Measurements from ENCODE around the gene RAMACL. TPM values are rescaled to one million over a fixed set of nuclear protein-coding genes. Genes with fewer than 3 reads are reported as not detected.
"Not testable (repeated sequence)": the region's sequence is repeated elsewhere in the genome, so short reads cannot be mapped to it uniquely, and the experiment has no call there.

Gene RAMACL
- total RNA-seq, 2 experiments from 2014 or later = 0.23 TPM; not detected in 1

DNA sequence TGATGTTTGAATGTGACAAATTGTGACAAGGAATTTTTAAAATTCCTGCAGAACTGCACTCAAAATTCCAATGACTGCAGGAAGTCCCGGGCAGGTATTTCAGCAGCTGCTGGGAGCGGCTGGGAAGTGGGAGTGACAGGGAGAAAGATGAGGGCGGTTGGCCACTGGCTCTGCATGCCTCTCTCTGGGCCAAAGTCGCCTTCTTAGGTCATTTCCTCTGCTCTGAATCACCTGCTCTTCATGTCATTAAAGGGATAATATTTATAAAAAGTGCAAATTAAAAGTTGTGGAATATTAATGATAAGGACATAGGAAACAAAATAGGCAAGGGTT lies 43.9 kb downstream of the RAMACL start:
- H3K9me3 Mint-ChIP-seq = no peaks in the 10 kb centered on the region
- POLR2A ChIA-PET = interaction anchor here (1.3 to 1.6 kb wide), 2 partner anchors 13 to 18 kb away, joined by 4 read pairs; no protein-coding TSS in a partner anchor
- H3K4me1 Mint-ChIP-seq = peaks cover 31% of the 10 kb centered on the region
- H3K27ac Mint-ChIP-seq = no peak overlapping the region
- no peak overlapping the region for H3K4me3 Mint-ChIP-seq
- peaks cover 3% of the 10 kb centered on the region for H3K36me3 Mint-ChIP-seq (ENCODE audit: low read depth)
- CTCF ChIA-PET = interaction anchor here (1.0 to 1.5 kb wide), 3 partner anchors 11 to 209 kb away, joined by 3 to 4 read pairs (median 4); no protein-coding TSS in a partner anchor
- H3K27me3 Mint-ChIP-seq = peaks cover 4% of the 10 kb centered on the region
- DNase-seq = no peak

DNA sequence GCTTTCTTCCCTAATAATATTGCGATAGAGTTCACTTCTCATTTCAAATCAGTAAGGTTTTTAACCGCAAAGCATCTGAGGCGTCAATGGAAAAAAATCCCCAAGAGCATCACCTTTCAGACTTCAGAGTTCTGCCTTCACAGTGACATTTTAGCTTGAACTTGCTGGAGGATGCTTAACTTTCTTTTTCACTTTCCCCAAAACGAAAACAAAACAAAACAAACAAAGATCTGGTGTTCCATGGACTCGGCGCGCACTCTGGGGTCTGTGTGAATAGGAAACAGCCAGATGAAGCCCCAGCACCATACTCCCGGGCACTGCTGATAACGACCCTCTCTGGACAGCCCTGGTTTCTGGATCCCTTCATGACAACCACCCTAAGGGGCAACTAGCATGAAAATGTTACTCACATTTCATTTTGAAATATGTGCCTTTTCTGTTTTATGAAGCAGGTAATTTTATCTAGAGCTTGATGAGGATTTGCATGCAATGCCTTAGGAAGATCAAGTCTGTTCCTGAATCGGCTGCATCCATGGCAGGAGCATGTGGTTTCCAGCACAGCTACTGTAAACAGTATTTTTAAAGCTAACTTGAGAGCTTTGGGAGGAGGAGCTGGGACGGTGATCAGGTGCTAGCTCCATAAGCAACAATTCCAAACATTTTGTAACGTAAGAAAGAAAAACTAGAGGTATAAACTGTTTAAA lies 44.5 kb downstream of the RAMACL start:
- peak overlapping the region; percentile 79 for H3K27ac Mint-ChIP-seq
- H3K4me3 Mint-ChIP-seq = peak overlapping the region; percentile 67
- POLR2A ChIA-PET = interaction anchor here (1.2 to 1.6 kb wide), 3 partner anchors 13 to 86 kb away, joined by 4 to 5 read pairs (median 4); no protein-coding TSS in a partner anchor
- H3K27me3 Mint-ChIP-seq = no peaks in the 10 kb centered on the region
- H3K36me3 Mint-ChIP-seq (ENCODE audit: low read depth) = peaks cover 3% of the 10 kb centered on the region
- CTCF ChIA-PET = interaction anchor here (1.0 to 1.5 kb wide), 3 partner anchors 11 to 208 kb away, joined by 3 to 4 read pairs (median 4); no protein-coding TSS in a partner anchor
- H3K9me3 Mint-ChIP-seq = no peaks in the 10 kb centered on the region
- DNase-seq = peak; percentile 22
- peaks cover 31% of the 10 kb centered on the region for H3K4me1 Mint-ChIP-seq

DNA sequence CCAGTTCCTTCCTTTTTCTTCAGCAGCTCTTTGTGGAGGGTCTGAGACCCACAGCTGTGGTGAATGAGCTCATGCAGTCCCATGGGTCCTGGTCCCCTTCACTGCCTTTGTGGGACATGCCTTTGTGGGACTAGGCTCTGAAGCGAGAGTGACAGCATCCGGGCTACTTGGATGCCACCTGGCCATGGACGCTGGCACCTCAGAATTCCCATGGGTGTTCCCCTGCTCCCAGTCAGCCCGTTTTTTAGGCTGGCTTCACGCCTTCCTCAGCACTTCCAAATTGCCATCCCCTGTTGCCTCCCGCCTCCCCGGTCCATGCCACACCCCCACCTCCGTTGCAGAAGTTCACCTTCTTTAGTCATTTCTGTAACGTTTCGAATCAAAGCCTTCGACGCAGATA lies 45.1 kb downstream of the RAMACL start:
- peak overlapping the region; percentile 79 for H3K27ac Mint-ChIP-seq
- no peaks in the 10 kb centered on the region for H3K27me3 Mint-ChIP-seq
- POLR2A ChIA-PET = interaction anchor here (1.2 to 1.6 kb wide), 3 partner anchors 14 to 87 kb away, joined by 4 to 5 read pairs (median 4); no protein-coding TSS in a partner anchor
- peak overlapping the region; percentile 67 for H3K4me3 Mint-ChIP-seq
- DNase-seq = no peak
- H3K4me1 Mint-ChIP-seq = peaks cover 31% of the 10 kb centered on the region
- CTCF ChIA-PET = interaction anchor here (1.4 to 1.5 kb wide), 2 partner anchors 10 to 207 kb away, joined by 3 to 4 read pairs; no protein-coding TSS in a partner anchor
- H3K36me3 Mint-ChIP-seq (ENCODE audit: low read depth) = peaks cover 3% of the 10 kb centered on the region
- no peaks in the 10 kb centered on the region for H3K9me3 Mint-ChIP-seq

DNA sequence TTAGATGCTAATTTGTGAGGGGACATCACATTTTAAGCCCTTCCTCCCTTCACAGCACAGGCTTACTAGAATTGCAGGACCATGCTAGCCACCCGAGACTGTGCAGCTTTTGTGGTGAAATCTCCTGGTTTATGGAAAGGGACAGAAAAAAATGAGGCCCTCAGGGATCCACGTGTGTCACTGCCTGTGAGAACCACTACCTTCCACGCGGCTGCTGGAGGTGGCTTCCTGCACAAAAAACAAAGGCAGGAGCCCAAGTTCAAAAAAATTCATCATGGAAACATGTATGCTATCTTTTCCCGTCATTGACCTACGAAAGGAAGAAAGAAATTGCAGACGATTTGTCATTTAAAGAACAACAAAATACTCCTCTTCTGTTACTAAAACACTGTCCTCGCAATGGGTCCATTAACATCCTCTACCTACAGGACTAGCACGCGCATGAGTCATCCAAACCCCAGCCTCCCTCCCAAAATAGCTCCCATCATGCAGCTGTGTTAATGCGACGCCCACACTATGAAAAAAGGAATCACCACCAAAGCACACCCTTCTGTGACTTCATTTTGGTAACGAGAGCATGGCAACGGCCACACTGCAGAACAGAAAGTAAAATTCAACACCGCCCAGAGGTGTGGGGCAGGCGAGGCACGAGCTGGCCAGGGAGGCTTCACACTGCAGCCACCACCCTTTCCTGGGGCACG lies 45.7 kb downstream of the RAMACL start:
- H3K36me3 Mint-ChIP-seq (ENCODE audit: low read depth) = peaks cover 3% of the 10 kb centered on the region
- peak overlapping the region; percentile 67 for H3K4me3 Mint-ChIP-seq
- H3K9me3 Mint-ChIP-seq = no peaks in the 10 kb centered on the region
- ChIA-PET POLR2A (interaction anchor here (1.2 to 1.6 kb wide), 2 partner anchors 15 to 87 kb away, joined by 4 to 5 read pairs; no protein-coding TSS in a partner anchor), CTCF (no interaction called here)
- no peaks in the 10 kb centered on the region for H3K27me3 Mint-ChIP-seq
- DNase-seq = peak; percentile 74
- H3K27ac Mint-ChIP-seq = peak overlapping the region; percentile 79
- peaks cover 31% of the 10 kb centered on the region for H3K4me1 Mint-ChIP-seq

DNA sequence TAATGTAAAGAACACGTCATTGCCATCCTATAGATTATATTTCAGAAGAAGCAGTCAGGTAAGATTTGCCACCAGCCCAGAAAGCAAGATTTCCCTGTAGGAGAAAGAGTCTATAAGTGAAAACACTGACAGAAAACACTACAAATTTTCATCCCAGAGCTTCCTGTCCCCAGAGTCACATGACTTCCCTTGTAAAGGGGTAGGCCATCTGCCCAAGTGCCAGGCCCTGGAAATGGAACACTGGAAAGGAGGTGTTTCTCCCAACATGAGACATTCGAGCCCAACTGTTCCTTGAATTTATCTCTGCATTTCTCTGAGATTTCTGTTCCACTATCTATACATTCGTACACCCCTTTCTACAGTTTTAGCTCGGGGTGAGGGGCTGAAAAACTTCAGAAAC lies 46.9 kb downstream of the RAMACL start:
- ChIA-PET POLR2A (no interaction called here), CTCF (interaction anchor here (1.1 kb wide), 1 partner anchor 304 kb away, joined by 3 read pairs; no protein-coding TSS in a partner anchor)
- Mint-ChIP-seq H3K9me3 (no peaks in the 10 kb centered on the region), H3K4me1 (peaks cover 31% of the 10 kb centered on the region), H3K4me3 (no peak overlapping the region), H3K27me3 (no peaks in the 10 kb centered on the region), H3K27ac (no peak overlapping the region), H3K36me3 (ENCODE audit: low read depth) (peaks cover 3% of the 10 kb centered on the region)
- no peak for DNase-seq

DNA sequence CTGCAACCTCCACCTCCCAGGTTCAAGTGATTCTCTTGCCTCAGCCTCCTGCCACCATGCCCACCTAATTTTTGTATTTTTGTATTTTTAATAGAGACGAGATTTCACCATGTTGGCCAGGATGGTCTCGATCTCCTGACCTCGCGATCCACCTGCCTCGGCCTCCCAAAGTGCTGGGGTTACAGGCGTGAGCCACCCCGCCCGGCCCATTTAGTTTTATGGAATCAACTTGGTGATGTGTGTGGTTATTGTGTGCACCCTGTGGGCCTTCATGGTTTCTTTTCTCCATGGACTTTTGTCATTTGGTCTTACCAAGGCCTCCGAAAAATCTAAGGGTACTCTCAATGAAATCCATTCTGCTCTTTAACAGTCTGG lies 47.5 kb downstream of the RAMACL start:
- CTCF ChIA-PET; H3K4me3 Mint-ChIP-seq; H3K36me3 Mint-ChIP-seq (ENCODE audit: low read depth); H3K9me3 Mint-ChIP-seq; POLR2A ChIA-PET; DNase-seq; H3K27ac Mint-ChIP-seq; H3K27me3 Mint-ChIP-seq: not testable (repeated sequence)
- peaks cover 31% of the 10 kb centered on the region for H3K4me1 Mint-ChIP-seq

DNA sequence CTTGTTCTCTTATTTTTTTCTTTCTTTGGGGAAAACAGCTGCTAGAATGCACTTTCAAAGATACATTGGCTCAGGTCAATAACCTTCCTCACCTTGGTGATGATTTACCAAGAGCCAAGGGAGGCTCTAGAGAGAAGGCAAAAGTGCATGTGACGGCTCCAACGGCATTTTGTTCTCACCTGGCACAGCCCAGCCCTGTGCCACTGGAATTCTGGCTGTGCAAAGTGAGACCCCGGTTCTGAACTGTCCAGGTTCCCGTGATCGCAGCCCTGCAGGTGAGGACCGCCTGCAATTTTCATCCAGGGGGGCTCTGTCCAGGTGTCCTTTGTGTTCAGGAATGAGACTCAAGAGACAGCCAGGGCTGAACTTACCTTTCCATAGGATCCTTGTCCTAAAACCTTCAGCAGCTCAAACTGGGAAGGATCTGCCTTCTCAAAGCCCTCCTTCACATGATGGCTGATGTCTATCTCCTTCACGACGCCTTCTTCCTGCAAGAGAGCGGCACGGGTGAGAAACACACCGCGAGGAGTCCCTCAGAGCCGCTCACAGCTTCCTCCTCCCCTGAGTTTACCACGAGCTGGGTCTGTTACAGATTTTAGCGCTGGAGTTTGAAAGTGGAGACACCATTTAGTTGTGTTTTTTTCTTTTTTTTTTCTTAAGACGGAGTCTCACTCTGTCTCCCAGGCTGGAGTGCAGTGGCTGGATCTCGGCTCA lies 48.0 kb downstream of the RAMACL start:
- no peak for DNase-seq
- peaks cover 3% of the 10 kb centered on the region for H3K36me3 Mint-ChIP-seq (ENCODE audit: low read depth)
- H3K4me3 Mint-ChIP-seq = no peak overlapping the region
- peaks cover 31% of the 10 kb centered on the region for H3K4me1 Mint-ChIP-seq
- H3K27me3 Mint-ChIP-seq = no peaks in the 10 kb centered on the region
- ChIA-PET CTCF (no interaction called here), POLR2A (no interaction called here)
- no peaks in the 10 kb centered on the region for H3K9me3 Mint-ChIP-seq
- no peak overlapping the region for H3K27ac Mint-ChIP-seq

DNA sequence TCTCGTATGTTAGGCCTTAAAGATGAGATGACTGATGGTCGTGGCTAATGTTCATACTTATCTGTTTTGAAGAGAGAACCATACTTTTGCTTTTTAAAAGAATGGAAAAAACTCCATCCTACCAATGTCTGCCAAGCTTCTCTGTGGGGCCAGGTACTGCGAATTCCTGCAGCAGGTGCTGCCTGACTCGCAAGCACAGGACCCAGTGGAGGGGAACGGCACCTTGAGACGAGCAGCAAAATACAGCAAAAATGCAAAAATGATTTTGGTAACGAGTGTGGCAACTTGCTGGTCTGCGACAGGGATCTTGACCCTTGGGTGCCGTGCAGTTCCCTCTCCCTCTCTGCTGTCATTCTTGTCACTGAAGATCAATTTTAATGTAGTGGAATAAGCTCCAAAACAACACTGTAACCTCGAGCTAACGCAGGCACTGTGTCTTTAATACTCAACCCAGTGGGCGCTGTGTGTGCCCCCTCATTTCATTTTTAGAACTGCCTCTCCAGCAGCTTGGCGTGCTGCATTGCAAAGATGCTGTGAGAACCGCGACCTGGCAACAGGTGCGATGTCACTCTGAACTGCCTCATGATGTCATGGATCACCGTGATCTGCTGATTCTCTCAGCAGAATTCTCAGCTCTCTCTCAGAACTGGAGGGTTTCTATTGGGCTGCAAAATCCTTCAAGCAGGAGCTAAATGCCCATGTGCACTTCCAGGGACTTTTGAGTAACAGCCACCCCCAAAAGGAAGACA lies 51.6 kb downstream of the RAMACL start:
- ChIA-PET CTCF (interaction anchor here (1.7 kb wide), 1 partner anchor 299 kb away, joined by 4 read pairs; no protein-coding TSS in a partner anchor), POLR2A (no interaction called here)
- Mint-ChIP-seq H3K4me3 (no peak overlapping the region), H3K36me3 (ENCODE audit: low read depth) (no peaks in the 10 kb centered on the region), H3K27me3 (no peaks in the 10 kb centered on the region), H3K27ac (no peak overlapping the region), H3K9me3 (no peaks in the 10 kb centered on the region), H3K4me1 (peaks cover 9% of the 10 kb centered on the region)
- no peak for DNase-seq

DNA sequence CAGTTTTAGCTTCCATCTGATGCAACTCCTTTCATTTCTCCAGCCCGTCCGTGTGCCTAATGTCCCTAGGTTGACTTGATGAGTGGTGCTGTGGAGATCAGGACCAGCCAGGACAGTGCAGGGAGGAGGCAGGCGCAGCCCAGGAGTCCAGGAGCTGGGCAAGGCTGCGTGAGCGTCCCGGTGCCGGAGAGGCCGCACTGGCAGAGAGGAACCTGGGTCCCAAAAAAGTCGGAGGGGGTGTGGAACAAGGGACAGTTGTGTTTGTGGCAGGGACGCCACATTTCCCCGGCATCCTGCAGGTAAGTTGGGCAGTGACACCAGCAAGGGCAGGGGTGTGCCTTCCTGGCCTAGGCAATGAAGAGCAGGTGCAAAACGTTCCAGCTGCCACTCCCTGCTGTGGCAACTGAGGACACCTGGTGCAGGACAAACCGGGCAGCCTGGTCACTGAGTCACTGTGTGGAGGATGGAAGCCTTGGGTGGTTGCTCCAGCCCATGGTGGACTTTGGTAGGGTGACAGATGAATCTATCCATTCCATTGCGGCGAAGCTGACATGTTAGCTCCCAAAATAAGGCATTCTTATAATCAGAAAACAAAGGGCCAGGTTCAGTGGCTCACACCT lies 53.2 kb downstream of the RAMACL start:
- DNase-seq = no peak
- no peaks in the 10 kb centered on the region for H3K27me3 Mint-ChIP-seq
- H3K36me3 Mint-ChIP-seq (ENCODE audit: low read depth) = no peaks in the 10 kb centered on the region
- no peak overlapping the region for H3K27ac Mint-ChIP-seq
- no peaks in the 10 kb centered on the region for H3K4me1 Mint-ChIP-seq
- H3K4me3 Mint-ChIP-seq = no peak overlapping the region
- POLR2A ChIA-PET = no interaction called here
- no peaks in the 10 kb centered on the region for H3K9me3 Mint-ChIP-seq
- CTCF ChIA-PET = no interaction called here

Other genes with a start within 250 kb of the RAMACL start
- gene SFT2D1, start 244.1 kb downstream of the RAMACL start, total RNA-seq = 10 to 100 TPM; 70.0 to 72.0 TPM
- 10 to 100 TPM; 23.0 to 24.1 TPM for gene MPC1, start 203.7 kb downstream of the RAMACL start, total RNA-seq
- 1 to 10 TPM; 6.3 to 6.5 TPM for gene RPS6KA2, start 40.6 kb upstream of the RAMACL start, total RNA-seq